ENCODE data around the gene TP53AIP1.
"Not testable (repeated sequence)": the region's sequence is repeated elsewhere in the genome, so short reads cannot be mapped to it uniquely, and the experiment has no call there.

Gene TP53AIP1

DNA sequence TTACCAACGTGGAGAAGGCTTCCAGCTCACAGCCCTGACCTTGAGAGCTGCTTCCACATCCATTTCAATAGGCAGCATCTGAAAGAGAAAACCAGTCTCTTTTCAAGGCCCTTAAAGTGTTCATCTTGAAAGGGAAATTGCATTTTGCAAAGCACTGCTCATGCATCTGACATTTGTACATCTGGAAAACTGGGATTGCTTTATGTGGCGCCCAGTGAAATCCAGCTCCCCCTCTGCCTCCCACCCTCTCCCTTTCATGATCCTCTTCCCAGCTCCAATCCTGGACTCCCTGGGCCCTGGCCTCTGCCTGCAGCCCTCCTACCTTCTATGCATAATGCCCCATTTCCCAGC is 17.4 kb downstream of the TP53AIP1 start:
- no peak for DNase-seq (ENCODE audit: low read depth)

DNA sequence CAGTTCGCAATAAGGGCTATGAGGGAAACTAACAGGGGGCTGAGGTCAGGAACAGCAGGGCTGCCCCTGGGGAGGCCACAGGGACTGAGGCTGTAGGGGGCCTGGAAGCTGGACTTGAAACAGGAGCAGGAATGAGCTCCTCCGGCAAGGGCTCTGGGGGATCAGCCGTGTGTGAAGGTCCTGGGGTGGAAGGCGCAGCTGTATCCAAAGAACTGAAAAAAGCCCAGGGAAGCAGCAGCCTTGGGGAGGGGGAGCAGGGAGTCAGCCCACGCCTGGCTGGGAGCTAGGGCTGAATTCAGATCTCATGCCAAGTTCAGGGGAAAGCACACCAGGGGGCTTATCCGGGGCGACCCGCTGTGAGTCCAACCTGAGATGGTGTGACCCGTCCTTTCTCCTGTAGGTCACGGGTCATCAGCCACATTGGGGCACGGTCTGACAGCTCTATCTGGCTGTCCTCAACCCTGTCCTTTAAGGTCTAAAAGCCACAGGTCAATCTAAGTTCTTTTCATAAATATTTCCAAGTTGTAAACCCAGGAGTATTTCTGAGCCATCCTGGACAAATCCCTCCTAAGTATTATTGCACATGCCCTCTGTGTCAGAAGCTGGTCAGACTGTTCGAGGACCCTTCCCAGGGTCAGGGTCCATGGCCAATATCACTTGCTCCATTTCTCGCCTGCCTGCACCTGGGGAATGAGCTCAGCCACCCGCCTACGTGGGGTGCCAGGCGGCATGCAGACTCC is 18.0 kb downstream of the TP53AIP1 start:
- no peak for DNase-seq (ENCODE audit: low read depth)

DNA sequence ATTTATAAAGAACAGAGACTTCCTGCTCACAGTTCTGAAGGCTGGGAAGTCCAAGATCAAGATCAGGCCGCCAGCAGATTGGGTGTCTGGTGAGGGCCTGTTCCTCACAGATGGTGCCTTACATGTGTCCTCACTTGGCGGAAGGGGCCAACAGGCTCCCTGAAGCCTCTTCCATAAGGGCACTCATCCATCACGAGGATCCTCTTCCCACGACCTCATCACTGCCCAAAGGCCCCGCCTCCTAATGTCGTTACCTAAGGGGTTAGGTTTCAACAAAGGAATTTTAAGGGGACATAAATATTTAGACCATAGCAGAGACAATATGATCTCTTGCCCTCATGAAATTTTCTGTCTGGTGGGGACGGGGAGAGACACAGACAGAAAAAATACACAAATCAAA is 18.6 kb downstream of the TP53AIP1 start:
- no peak for DNase-seq (ENCODE audit: low read depth)

DNA sequence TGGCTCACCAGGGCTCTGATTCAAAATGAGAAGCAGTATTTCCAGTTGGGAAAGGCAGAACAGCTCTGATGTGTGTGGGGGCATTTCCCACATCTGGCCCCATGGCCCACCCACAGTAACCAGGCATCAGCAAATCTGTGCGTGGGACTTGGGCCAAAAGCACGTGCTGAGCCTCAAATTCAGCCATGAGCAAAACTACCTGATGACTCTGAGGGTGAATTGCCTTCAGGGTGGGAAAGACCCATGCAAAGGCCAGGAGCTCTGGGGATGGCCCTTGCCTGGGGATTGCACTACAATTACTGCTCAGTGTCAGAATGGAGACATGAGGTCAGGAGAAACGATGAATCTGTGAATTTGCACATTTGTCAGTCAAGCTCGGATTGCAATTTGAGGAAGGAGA is 20.9 kb downstream of the TP53AIP1 start:
- no peak for DNase-seq (ENCODE audit: low read depth)

DNA sequence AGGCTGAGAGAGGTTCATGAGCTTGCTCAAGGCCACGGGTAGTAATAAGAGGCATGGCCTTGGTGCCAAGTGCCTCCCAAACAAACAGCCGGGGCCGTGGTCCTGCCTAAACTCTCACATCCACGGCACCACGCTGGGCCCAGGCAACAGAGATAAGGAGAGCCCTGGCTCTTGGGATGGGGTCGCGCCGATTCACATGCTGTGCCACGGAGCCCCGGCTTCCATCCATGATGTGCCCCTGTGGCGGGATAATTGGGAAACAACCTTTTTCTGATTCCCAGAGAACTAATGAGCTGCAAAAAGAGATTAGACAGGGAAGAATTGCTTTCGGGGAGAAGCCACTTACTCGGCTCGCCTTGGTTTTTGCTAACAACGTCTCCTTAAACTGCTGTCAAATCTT is 22.0 kb downstream of the TP53AIP1 start:
- DNase-seq (ENCODE audit: low read depth), result no peak

DNA sequence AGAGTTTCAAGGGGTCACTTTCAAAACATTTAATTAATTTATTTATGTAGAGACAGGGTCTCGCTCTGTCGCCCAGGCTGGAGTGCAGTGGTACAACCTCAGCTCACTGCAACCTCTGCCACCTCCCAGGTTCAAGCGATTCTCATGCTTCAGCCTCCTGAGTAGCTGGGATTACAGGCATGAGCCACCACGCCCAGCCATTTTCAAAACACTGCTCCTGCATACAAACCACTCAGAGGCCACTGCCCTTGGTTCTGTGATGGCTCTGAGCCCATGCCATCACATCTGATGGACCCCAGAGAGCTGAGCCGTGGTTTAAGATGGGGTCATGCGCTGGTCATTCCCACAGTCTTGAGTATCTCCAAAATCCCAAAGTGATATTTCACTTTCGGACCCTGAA is 23.0 kb downstream of the TP53AIP1 start:
- DNase-seq (ENCODE audit: low read depth), result not testable (repeated sequence)

DNA sequence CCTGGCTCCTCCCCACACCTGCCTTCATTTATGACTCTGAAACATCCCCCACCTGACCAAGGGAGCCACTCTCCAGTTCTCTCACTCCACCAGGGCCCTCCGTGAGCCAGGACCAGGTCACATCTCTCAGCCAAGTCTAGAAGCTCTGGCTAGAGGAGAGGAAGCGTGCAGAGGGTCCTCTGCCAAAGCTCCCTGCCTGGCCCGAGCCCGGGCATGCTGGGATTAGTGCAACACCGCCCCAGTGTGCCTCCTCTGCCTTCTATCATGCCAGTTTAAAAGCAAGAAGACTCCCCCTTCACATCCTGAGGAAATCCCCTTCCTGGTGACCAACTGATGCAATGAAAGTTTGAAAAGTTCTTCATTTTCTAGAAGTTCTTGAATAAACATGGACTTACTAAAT is 23.5 kb downstream of the TP53AIP1 start:
- DNase-seq (ENCODE audit: low read depth), result no peak

DNA sequence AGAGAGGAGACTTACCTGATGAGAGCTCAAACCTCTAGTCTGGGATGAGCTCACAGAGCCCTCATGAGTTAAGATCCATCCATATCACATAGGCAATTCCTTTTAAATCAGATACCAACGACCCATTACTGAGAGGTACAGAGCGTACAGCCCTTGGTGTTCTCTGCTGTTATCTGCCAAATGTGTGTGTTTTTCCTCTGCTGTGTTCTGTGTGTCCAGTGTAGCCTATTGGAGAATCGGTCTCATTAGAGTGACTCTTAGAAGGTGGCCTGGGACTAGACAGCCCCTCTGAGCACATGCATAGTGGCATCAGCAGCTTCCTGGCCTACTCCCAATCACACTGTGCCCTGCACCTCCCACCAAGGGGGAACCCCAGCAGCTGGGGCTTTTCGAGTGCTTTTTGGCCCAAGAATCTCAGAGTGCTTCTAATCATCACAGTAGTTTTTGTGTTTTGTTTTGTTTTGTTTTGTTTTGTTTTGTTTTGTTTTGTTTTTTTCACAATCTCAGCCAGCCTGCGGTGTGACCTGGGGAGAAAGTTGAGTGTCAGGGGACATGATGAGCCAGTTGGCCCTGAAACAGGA is 25.4 kb downstream of the TP53AIP1 start:
- DNase-seq (ENCODE audit: low read depth), result no peak

DNA sequence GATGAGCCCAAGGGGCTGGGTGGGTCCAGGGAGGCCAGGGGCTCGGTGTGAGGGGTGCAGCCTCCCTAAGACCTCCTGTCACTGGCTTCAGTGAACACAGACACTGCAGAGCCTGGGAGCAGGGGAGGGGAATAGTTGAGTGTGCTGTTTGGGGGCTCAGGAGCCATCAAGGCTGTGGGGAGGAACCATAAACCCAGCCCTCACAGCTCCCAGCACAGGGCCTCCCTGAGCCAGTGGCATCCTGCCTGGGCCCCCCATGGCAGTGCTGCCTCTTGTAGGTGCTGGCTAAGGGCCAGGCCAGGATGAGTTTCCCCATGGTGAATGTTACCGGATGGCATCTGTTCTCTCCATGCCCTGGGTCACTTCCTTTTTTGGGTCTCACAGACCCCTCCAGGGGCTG is 26.0 kb downstream of the TP53AIP1 start:
- DNase-seq (ENCODE audit: low read depth), result no peak

DNA sequence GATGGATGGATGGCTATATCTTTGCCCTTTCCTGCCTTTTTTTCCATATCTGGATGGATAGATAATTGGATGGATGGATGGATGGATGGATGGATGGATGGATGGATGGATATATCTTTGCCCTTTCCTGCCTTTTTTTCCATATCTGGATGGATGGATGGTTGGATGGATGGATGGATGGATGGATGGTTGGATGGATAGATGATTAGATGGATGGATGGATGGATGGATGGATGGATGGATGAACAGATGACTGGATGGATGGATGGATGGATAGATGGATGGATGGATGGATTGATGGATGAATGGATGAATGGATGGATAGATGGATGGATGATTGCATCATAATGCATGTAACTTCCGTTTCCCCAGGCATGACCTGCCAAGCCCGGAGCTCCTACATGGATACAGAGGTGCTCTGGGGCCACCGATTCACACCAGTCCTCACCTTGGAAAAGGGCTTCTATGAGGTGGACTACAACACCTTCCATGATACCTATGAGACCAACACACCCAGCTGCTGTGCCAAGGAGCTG is 26.6 kb downstream of the TP53AIP1 start:
- DNase-seq (ENCODE audit: low read depth), result no peak

DNA sequence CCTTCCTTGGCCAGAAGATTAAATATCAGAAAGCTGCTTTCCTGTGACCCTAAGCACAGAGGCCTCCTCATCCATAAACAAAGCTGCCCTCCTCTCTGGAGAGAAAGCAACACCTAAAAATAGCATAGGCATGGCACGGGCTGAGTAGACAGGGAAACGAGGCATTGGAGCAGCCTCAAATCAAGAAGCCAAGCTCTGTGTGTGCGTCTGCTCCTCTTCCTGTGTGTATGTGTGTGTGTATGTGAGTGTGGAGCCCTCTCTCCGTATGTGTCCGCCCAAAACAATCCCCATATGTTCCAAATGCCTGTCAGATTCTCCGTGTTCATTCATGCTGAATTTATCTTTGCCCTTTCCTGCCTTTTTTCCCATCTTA is 27.5 kb downstream of the TP53AIP1 start:
- DNase-seq (ENCODE audit: low read depth), result no peak

DNA sequence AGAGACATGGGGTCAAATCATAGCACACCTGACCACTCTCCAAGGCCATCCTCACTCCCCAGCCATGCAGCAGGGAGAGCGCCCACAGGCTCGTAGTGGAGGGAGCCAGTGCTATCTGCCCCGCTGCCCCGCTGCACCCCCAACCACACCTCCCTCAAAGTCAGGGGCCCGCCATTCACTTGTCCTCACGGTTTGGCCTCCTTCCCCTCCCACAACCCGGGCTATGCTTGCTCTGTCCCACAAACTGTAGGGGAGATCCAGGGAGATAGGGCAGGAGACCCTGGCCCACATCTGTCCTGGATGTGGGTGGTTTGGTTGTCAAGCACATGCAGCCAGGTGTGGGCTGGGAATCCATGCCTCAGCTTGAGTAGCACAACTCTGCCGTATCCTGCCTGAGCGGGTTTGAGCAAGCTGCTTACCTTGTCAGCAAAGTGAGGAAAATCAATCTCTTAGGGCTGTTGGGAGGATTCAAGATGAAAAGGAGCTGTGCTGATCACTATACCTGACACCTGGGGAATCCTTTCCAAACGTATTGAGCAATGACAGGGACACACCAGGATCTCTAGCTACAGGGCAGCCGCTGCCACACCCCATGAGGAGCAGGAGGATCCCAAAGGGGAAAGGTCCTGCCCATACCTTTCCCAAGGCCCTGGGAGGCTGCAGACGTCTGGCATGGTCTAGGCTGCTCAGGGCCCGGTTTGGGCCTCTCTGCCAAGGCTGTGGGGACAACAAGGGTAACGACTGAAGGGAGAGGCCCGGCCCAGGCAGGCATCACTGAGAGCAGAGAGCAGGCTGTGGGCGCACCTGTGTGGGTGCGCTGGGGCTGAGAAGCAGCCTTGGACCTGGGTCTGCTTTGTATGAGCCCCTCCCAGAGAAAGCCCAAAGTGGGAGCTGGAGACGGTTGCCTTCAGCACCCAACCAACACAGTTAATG is 28.2 kb downstream of the TP53AIP1 start:
- DNase-seq (ENCODE audit: low read depth), result no peak

DNA sequence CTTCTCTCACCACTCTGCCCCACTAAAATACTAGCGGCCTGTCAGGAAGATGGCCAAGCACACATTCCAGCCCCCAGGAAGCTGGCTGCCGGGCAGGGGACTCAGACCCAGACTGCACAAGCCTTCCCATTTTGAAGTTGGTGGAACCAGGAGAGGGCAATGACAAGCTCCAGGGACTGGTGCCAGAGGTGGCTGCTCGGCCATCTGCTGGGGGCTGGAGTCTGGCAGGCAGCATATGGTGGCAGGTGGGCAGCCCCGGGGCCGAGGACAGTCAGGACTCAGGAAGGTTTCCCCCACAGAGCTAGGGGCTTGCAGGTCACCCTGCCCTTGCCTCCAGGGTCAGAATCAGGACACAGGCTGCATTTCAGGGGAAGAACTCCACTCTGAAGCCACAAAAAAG is 28.9 kb downstream of the TP53AIP1 start:
- DNase-seq (ENCODE audit: low read depth), result no peak

DNA sequence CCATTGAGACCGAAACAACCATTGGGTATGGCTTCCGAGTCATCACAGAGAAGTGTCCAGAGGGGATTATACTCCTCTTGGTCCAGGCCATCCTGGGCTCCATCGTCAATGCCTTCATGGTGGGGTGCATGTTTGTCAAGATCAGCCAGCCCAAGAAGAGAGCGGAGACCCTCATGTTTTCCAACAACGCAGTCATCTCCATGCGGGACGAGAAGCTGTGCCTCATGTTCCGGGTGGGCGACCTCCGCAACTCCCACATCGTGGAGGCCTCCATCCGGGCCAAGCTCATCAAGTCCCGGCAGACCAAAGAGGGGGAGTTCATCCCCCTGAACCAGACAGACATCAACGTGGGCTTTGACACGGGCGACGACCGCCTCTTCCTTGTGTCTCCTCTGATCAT is 31.0 kb downstream of the TP53AIP1 start:
- DNase-seq (ENCODE audit: low read depth), result no peak

DNA sequence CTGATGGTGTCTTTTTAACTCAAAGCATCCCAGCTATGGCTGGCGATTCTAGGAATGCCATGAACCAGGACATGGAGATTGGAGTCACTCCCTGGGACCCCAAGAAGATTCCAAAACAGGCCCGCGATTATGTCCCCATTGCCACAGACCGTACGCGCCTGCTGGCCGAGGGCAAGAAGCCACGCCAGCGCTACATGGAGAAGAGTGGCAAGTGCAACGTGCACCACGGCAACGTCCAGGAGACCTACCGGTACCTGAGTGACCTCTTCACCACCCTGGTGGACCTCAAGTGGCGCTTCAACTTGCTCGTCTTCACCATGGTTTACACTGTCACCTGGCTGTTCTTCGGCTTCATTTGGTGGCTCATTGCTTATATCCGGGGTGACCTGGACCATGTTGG is 31.4 kb downstream of the TP53AIP1 start:
- DNase-seq (ENCODE audit: low read depth), result no peak

DNA sequence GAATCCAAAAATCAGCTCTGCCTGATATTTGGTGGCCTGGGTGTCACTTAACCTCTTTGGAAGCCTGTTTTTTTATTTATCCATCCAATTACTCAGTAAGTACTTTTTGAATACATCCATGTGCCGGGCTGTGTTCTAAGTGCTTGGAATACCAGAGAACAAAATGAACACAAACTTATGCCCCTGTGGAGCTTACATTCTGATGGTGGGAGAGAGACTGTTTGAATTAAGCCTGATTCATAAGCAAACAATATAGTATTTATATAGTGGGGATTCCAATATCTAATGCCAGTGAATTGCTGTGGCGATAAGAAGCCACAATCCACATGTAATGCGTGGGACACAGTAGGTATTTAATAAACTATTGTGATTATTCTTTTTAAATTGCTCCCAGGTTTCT is 32.1 kb downstream of the TP53AIP1 start:
- DNase-seq (ENCODE audit: low read depth), result no peak

DNA sequence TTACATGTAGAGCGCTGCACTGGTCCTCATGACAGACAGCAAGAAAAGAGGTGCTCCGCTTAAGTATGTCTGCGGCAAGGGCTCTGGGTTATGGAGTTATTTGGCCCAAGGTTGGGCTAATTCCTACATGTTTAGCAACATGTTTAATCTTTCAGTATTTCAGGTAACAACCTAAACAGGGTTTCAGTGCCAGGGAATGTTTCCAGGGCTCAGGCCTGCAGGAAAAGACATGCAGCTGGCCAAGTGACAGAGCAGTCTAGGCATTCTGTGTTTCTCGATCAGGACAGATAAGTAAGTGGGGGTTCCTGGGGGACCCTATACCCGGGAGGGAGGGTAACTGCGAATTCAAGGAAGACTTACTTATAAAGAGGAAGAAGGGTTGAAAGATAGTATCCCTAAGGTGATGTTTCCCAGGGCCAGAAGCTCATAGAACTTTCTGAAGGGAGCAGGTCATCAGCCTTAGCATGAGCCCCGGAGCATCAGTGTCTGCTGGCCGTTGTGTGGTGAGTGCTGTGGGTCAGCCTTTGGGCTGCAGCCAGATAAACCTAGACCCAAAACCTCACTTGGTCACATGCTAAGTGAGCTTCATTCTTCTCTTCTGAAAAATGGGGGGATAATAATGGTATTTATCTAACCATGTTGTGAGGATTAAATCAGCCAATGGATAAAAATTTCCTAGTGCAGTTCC is 33.1 kb downstream of the TP53AIP1 start:
- no peak for DNase-seq (ENCODE audit: low read depth)

DNA sequence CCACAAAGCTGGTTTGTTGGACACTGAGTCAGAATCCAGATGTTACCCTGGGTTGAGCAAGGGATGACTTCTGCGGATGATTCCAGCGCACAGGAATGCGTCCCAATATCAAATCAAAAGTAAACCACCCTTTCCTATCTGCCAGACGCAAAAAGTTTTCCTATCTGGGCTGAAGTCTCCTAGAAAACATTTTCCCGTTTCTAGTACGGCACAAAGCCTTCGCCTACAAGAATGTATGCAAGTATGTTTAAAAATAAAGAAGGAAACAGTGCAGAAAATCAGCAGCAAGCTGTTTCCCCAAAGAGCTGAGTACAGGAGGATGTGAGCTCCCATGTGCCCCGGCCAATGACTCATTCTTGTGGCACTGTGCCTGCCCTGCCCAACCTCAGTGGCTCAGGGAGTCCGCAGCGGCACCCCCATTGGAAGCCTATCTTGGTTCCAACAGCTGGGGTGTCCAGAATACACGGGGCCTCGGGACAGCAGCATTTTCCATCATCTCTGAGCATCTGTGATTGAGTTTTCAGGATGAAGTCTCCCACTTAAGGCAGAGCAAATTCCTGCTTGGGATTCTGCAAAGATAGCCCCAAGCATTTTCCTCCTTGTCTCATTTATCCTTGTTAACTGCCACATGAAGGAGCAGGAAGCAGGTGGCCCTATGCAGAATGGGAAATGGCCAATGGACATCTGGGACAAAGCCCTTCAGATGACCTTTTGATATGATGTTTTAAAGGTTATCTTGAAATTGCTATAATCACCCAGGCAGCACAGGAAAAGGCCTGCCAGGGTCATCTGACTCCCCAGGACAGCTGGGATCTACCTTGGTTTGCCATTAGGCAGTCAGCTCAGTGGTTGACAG is 34.1 kb downstream of the TP53AIP1 start:
- DNase-seq (ENCODE audit: low read depth), result no peak

DNA sequence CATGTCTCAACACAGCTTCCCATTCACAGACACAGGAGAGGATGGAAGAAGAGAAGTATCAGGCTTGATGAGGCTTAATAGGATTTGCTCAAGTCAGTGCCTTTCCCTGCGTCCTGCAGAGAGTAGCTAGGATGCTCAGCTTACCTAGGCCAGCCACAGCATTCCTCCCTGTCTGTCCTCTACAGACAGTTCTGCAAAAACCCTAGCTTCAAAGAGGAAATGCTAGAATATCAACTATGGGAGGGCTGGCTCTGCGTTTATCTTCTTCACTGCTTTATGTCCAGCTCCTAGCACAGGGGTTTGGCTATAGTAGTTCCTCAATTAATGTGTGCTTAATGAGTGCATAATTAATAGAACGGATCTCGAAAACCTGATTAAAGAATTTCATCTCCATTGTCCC is 35.1 kb downstream of the TP53AIP1 start:
- DNase-seq (ENCODE audit: low read depth), result no peak

DNA sequence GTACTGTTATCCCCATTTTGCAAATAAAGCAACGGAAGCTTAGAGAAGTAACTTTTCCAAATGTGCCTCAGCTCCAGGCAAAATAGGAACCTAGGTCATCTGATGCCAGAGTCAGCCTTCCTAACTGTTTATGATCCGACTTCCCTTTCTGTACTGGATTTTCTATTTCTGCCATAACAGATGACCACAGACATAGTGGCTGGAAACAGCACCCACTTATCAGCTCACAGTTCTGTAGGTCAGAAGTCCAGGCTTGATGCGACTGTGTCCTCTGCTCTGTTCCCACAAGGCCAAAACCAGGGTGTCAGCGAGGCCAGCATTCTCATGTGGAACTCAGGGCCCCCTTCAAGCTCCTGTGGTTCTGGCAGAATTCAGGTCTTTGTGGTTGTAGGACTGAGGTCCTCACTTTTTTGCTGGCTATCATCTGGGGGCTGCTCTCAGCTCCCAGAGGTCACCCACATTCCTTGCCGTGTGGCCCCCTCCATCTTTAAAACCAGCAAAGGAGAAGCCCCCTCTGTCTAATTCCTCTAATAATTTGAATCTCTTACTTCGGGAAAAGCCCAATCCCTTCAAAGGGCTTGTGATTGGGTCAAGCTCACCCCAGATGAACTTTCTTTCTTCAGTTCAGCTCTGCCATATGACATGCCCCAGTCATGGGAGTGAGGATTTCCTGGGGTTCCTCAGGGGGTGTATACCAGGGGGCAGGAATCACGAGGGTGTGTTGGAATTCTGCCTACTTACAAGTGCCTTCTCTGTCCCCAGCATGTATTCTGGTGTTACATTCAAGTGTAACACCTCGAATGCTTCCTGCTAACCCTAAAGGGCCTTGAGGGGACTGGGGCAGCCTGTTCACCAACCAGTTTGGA is 36.3 kb downstream of the TP53AIP1 start:
- no peak for DNase-seq (ENCODE audit: low read depth)

Measured in stimulated activated CD8-positive, alpha-beta memory T cell treated with anti-CD3 and anti-CD28 coated beads, Interleukin-12 subunit alpha, Interleukin-12 subunit beta, amount 100 ng/mL, for 4 hours (primary cell).